Karpas-422 (cell line): ENCODE results near the gene PIP5KL1. TPM values are rescaled to one million over a fixed set of nuclear protein-coding genes. Genes with fewer than 3 reads are reported as not detected.

Source experiments
- DNase-seq: peaks from one replicate; pipeline ENCODE4 v3.0.0-alpha.2; 2015
- H2AFZ ChIP-seq: fragments of 200-600 bp; sonication (generic); 2 replicates; pipeline ENCODE4 v1.6.1; 2014; ENCODE audit warnings: antibody characterized with exemption, low read length, mixed read lengths
- H3K27ac ChIP-seq: fragments of 200-600 bp; sonication (generic); 2 replicates; pipeline ENCODE4 v1.5.1; 2014; ENCODE audit warnings: mild to moderate bottlenecking, low read length, moderate library complexity
- H3K27me3 ChIP-seq: fragments of 200-600 bp; sonication (generic); 2 replicates; pipeline ENCODE4 v1.6.1; 2014; ENCODE audit warnings: low read length, mixed read lengths
- H3K36me3 ChIP-seq: fragments of 200-600 bp; sonication (generic); 2 replicates; pipeline ENCODE4 v1.6.1; 2014; ENCODE audit warnings: low read length, mixed read lengths; ENCODE audit not compliant: insufficient read depth
- H3K4me1 ChIP-seq: fragments of 200-600 bp; sonication (generic); 2 replicates; pipeline ENCODE4 v1.6.1; 2014; ENCODE audit warnings: mild to moderate bottlenecking, low read length, mixed read lengths
- H3K4me2 ChIP-seq: fragments of 200-600 bp; sonication (generic); 2 replicates; pipeline ENCODE4 v1.6.1; 2014; ENCODE audit warnings: low read length, low read depth, mild to moderate bottlenecking; ENCODE audit not compliant: poor library complexity, severe bottlenecking
- H3K4me3 ChIP-seq: fragments of 200-600 bp; sonication (generic); 2 replicates; pipeline ENCODE4 v1.5.1; 2014; ENCODE audit warnings: mild to moderate bottlenecking, antibody characterized with exemption, low read length, mixed read lengths
- H3K79me2 ChIP-seq: fragments of 200-600 bp; sonication (generic); 2 replicates; pipeline ENCODE4 v1.6.1; 2014; ENCODE audit warnings: mild to moderate bottlenecking, low read length, mixed read lengths
- H3K9ac ChIP-seq: fragments of 200-600 bp; sonication (generic); 2 replicates; pipeline ENCODE4 v1.6.0; 2014; ENCODE audit warnings: low read length
- H3K9me2 ChIP-seq: fragments of 200-600 bp; sonication (generic), shearing (Covaris generic); replicated peaks from 2 replicates; pipeline ENCODE4 v1.6.0; 2014; ENCODE audit warnings: mild to moderate bottlenecking, low read length, moderate library complexity; ENCODE audit not compliant: insufficient read depth
- H3K9me3 ChIP-seq: fragments of 300-700, 200-600 bp; sonication (generic); 2 replicates; pipeline ENCODE4 v1.6.1; 2014; ENCODE audit warnings: low read length, mixed read lengths
- H4K20me1 ChIP-seq: fragments of 200-600 bp; sonication (generic); 2 replicates; pipeline ENCODE4 v1.6.1; 2014; ENCODE audit warnings: mild to moderate bottlenecking, antibody characterized with exemption, low read length, low read depth; ENCODE audit not compliant: insufficient read depth
- total RNA-seq: library from RNA; depleted of rRNA; stranded (reverse); fragments of >200 nt; shearing (Covaris generic); gene quantifications from 2 replicates; pipeline ENCODE4 v1.2.3, GENCODE V29; 2014; ENCODE audit warnings: low replicate concordance

Gene PIP5KL1
- total RNA-seq, 1 experiment from 2014 or later, result 2.7 TPM

DNA sequence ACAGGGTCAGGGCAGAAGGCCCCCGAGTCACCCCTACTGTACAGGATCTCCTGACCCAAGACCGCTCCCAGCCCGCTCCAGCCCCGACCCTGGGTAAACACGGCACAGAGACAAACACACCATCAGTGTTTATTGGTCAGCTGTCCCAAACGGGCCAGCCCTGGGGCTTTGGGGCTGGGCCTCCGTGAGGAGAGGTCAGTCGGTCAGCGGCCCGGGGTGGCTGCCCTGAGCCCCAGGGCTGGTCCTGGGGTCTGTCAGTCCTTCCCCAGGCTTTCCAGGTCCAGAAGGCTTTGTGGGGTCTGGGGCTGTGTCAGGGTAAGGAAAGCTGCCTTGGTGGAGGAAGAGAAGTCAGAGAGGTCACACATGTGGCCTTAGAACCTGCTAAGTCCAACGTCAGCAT, 4.4 kb upstream of the PIP5KL1 start:
- H3K4me2 ChIP-seq, result no peak overlapping the region
- peaks cover 38% of the 10 kb centered on the region for H4K20me1 ChIP-seq
- no peak overlapping the region for H3K9ac ChIP-seq
- H3K4me1 ChIP-seq, result peaks cover 41% of the 10 kb centered on the region
- H3K27ac ChIP-seq, result no peak overlapping the region
- H3K27me3 ChIP-seq, result no peaks in the 10 kb centered on the region
- peaks cover 3% of the 10 kb centered on the region; the same call in 1 of the 2 replicates for H3K36me3 ChIP-seq
- peaks cover 20% of the 10 kb centered on the region for H3K79me2 ChIP-seq
- DNase-seq, result no peak
- H3K4me3 ChIP-seq, result no peak overlapping the region
- no peaks in the 10 kb centered on the region for H3K9me3 ChIP-seq
- H3K9me2 ChIP-seq, result no peaks in the 10 kb centered on the region
- H2AFZ ChIP-seq, result no peak overlapping the region

DNA sequence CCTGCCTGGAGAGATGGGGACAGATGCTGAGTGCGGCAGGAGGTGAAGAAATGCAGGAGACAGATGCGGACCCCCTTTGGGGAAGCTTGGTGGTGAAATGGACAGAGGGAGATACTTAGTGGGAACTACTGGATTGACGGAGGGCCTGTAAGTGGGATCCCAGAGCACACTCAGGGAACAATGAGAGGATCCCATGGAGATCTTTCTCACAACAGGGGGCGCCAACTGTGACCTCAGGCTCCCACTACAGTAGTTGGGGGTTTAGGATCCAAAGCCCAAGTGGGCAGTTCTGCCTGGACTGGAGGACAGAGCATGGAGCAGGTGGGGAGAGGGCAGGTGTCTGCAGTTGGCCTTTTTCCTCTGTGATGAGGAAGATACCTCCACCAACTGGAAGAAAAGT, 3.7 kb upstream of the PIP5KL1 start:
- no peak overlapping the region for H3K4me2 ChIP-seq
- peaks cover 3% of the 10 kb centered on the region; the same call in 1 of the 2 replicates for H3K36me3 ChIP-seq
- no peak for DNase-seq
- no peaks in the 10 kb centered on the region for H3K9me3 ChIP-seq
- H3K79me2 ChIP-seq, result peaks cover 20% of the 10 kb centered on the region
- no peaks in the 10 kb centered on the region for H3K27me3 ChIP-seq
- H3K27ac ChIP-seq, result no peak overlapping the region
- no peak overlapping the region for H3K4me3 ChIP-seq
- no peak overlapping the region for H3K9ac ChIP-seq
- H4K20me1 ChIP-seq, result peaks cover 43% of the 10 kb centered on the region
- no peaks in the 10 kb centered on the region for H3K9me2 ChIP-seq
- H3K4me1 ChIP-seq, result peaks cover 41% of the 10 kb centered on the region
- no peak overlapping the region for H2AFZ ChIP-seq

- Histone ChIP-seq H3K4me3 (peak overlapping the region; percentile 76), H3K27ac (no peak overlapping the region), H3K9me3 (no peaks in the 10 kb centered on the region), H3K27me3 (no peaks in the 10 kb centered on the region), H3K9me2 (no peaks in the 10 kb centered on the region), H3K79me2 (peaks cover 8% of the 10 kb centered on the region), H3K4me2 (peak overlapping the region; percentile 93), H3K36me3 (peaks cover 2% of the 10 kb centered on the region; the same call in 1 of the 2 replicates), H3K9ac (peak overlapping the region; percentile 56), H4K20me1 (peaks cover 41% of the 10 kb centered on the region), H2AFZ (no peak overlapping the region; the same call in 1 of the 2 replicates), H3K4me1 (peaks cover 28% of the 10 kb centered on the region)
- DNase-seq, result peak; percentile 64
Measured at GRCh38 chr9:127931092-127931881, 710 bp upstream of the PIP5KL1 start.

DNA sequence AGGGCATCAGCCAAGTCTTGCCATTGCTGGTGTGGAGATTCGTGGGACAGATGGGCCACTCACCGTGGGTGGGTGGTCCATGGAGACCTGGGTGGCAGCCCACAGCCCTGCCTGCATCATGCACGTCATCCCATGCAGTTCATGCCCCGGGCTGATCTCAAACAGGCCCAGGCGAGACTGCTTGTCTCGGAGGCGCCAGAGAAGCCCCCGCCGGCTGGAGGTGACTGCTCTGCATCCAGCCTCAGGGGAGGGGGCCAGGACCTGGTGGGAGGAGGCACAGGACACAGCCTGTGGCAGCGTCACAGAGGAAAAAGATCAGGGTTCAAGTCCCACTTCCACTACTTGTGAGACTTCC, 975 bp downstream of the PIP5KL1 start:
- Histone ChIP-seq H3K9me2 (no peaks in the 10 kb centered on the region), H3K4me1 (peaks cover 16% of the 10 kb centered on the region), H2AFZ (no peak overlapping the region), H3K9ac (no peak overlapping the region), H3K36me3 (no peaks in the 10 kb centered on the region), H3K27me3 (no peaks in the 10 kb centered on the region), H3K27ac (no peak overlapping the region), H3K4me2 (no peak overlapping the region), H3K79me2 (no peaks in the 10 kb centered on the region), H3K4me3 (no peak overlapping the region), H4K20me1 (peaks cover 27% of the 10 kb centered on the region; the same call in 1 of the 2 replicates), H3K9me3 (no peaks in the 10 kb centered on the region)
- DNase-seq, result no peak

DNA sequence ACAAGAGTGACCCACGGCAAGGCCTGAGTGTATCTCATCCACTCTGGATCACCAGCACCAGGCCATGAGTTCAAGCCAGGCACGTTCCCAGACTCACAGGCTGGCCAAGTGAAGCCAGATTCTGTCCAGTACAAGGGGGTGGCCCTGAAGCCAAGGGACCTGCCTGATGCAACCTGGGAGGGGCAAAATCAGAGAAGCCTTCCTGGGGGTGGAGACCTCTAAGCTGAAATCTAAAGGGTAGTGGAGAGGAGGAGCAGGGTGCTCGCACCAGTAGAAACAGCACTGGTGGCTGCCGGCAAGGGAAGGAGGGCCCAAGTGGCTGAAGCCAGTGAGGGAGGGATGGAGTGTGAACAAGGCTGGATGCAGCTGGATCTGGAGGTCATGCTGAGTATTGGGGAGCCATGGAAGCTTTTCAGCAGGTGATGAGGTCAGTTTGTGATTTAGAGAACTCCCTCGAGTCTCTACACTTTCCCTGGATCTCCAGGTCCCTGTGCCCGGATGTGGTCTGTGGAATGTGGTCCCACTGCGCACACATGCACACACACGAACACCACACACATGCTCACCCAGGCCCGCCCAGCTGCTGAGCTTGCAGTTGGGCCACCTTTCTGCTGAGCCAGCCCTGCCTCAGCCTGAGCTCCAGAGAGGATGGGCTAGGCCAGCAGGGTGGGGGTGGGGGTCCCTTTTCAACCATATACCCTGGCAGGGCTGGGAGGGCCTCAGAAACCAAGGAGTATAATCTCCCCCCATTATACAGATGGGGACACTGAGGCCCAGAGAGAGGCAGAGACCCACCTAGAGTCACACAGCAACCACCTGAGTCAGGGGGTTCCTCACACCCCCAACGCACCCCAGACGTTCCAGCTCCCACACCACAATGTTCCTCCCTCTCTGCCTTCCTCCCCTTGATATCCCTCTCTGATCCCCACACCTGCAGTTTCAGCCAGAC, 1.6 kb downstream of the PIP5KL1 start:
- Histone ChIP-seq H3K9me2 (no peaks in the 10 kb centered on the region), H2AFZ (no peak overlapping the region), H3K4me2 (no peak overlapping the region)

DNA sequence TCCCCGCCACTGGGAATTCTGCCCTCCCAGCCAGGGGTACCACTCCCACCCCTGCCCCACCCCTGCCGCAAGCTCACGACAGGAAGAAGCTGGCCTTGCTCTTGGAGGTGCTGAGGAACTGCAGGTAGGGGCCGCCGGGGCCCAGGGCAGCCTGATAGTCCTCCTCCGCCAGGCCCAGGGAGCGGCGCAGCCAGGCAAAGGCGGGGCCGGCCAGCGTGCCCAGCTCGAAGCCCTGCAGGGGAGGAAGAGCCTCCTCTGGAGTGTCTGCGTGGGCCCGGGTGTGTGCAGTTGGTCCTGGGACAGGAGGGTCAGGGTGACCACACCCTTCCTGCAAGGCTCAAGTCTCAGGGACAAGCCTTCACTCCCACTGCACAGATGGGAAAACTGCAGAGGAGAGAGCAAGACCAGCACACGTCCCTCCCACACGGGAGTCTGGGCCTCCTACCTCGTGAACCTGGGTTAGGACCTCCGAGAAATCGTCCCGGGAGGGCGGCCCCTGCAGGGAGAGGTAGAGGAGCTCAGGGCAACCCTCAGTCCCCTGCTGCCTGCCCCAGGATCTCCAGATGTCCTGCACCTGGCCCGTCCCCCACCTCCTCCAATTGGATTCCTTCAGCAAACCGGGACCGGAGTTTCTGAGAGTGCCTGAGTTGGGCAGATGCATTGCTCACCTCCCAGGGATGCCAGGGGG, 2.4 kb downstream of the PIP5KL1 start:
- H3K27me3 ChIP-seq, result no peaks in the 10 kb centered on the region
- H2AFZ ChIP-seq, result no peak overlapping the region
- peaks cover 24% of the 10 kb centered on the region; the same call in 1 of the 2 replicates for H4K20me1 ChIP-seq
- H3K9me2 ChIP-seq, result no peaks in the 10 kb centered on the region
- no peaks in the 10 kb centered on the region for H3K36me3 ChIP-seq
- H3K4me3 ChIP-seq, result no peak overlapping the region
- no peak overlapping the region for H3K4me2 ChIP-seq
- peaks cover 16% of the 10 kb centered on the region for H3K4me1 ChIP-seq
- H3K9ac ChIP-seq, result no peak overlapping the region
- H3K27ac ChIP-seq, result no peak overlapping the region
- H3K9me3 ChIP-seq, result no peaks in the 10 kb centered on the region
- no peaks in the 10 kb centered on the region for H3K79me2 ChIP-seq
- DNase-seq, result no peak

More for the DNA sequence above, 1.6 kb downstream of the PIP5KL1 start:
- Histone ChIP-seq H3K4me3 (no peak overlapping the region), H3K27me3 (no peaks in the 10 kb centered on the region), H3K79me2 (no peaks in the 10 kb centered on the region), H3K4me1 (peaks cover 16% of the 10 kb centered on the region), H3K9ac (no peak overlapping the region), H4K20me1 (peaks cover 24% of the 10 kb centered on the region; the same call in 1 of the 2 replicates), H3K36me3 (no peaks in the 10 kb centered on the region), H3K9me3 (no peaks in the 10 kb centered on the region), H3K27ac (no peak overlapping the region)
- DNase-seq, result no peak

GRCh38 chr9:127927201-127927987, 3.2 kb downstream of the PIP5KL1 start:
- no peak overlapping the region for H2AFZ ChIP-seq
- H3K79me2 ChIP-seq, result no peaks in the 10 kb centered on the region
- peaks cover 16% of the 10 kb centered on the region for H3K4me1 ChIP-seq
- H3K27me3 ChIP-seq, result no peaks in the 10 kb centered on the region
- H3K9me2 ChIP-seq, result no peaks in the 10 kb centered on the region
- H3K9me3 ChIP-seq, result no peaks in the 10 kb centered on the region
- H3K36me3 ChIP-seq, result no peaks in the 10 kb centered on the region
- peak overlapping the region; percentile 30; the same call in 1 of the 2 replicates for H3K4me3 ChIP-seq
- peaks cover 24% of the 10 kb centered on the region; the same call in 1 of the 2 replicates for H4K20me1 ChIP-seq
- DNase-seq, result peak; percentile 72
- H3K4me2 ChIP-seq, result peak overlapping the region; percentile 44
- no peak overlapping the region for H3K27ac ChIP-seq
- H3K9ac ChIP-seq, result 0 out of 2 replicates have a peak overlapping the region, but pooled peaks have one; percentile 17
